AG04450 (cell line): ENCODE results near the gene SMURF2. TPM values are rescaled to one million over a fixed set of nuclear protein-coding genes. Genes with fewer than 3 reads are reported as not detected.

Source experiments
- CTCF ChIA-PET: fragments of 300-600, 350-600 bp; formaldehyde crosslinking; extraction: SDS; loops from one replicate; lab custom pipeline; 2022; ENCODE audit warnings: antibody characterized with exemption, inconsistent platforms; lab: Charles Lee
- POLR2A ChIA-PET: fragments of 350-600 bp; formaldehyde crosslinking; extraction: SDS; loops from one replicate; lab custom pipeline; 2021; ENCODE audit warnings: antibody characterized with exemption, inconsistent platforms; lab: Yijun Ruan, JAX
- DNase-seq: peaks from one replicate; pipeline ENCODE4 v3.0.0-alpha.2; 2011; ENCODE audit warnings: low read depth, low spot score
- H3K27ac ChIP-seq: one replicate; pipeline ENCODE4 v1.5.1; 2012; ENCODE audit warnings: low read depth, low read length, control low read depth
- H3K27me3 ChIP-seq: one replicate; pipeline ENCODE4 v1.6.0; 2012; ENCODE audit warnings: low read length; ENCODE audit not compliant: control insufficient read depth, insufficient read depth
- H3K4me3 ChIP-seq: 2 replicates; pipeline ENCODE4 v1.5.1; 2011; ENCODE audit warnings: mild to moderate bottlenecking, low read depth, low read length, control low read depth
- H3K9me3 ChIP-seq: 2 replicates; pipeline ENCODE4 v1.5.1; 2012; ENCODE audit warnings: low read length; ENCODE audit not compliant: control insufficient read depth, insufficient read depth
- CTCF ChIP-seq: IDR thresholded peaks from 2 replicates; pipeline ENCODE4 v1.5.1; 2011; ENCODE audit warnings: low read depth, low read length, control low read depth, inconsistent platforms
- polyA plus RNA-seq: library from polyadenylated mRNA; depleted of rRNA; stranded (reverse); fragments of >200 nt; gene quantifications from 2 replicates; pipeline ENCODE4 v1.2.3, GENCODE V29; 2011

SMURF2 gene
- polyA plus RNA-seq, 1 experiment, result 147 TPM

- Histone ChIP-seq H3K9me3 (no peaks in the 10 kb centered on the region), H3K27ac (peak overlapping the region; percentile 72), H3K4me3 (no peak overlapping the region), H3K27me3 (no peaks in the 10 kb centered on the region)
- CTCF ChIA-PET, result interaction anchor here (0.7 kb wide), 1 partner anchor 35 kb away, joined by 6 read pairs; no protein-coding TSS in a partner anchor
- no peak for TF ChIP-seq CTCF
- POLR2A ChIA-PET, result no interaction called here
- peak; percentile 60 for DNase-seq
These were observed 26.3 kb downstream of the SMURF2 start for GRCh38 chr17:64635647-64636305.

DNA sequence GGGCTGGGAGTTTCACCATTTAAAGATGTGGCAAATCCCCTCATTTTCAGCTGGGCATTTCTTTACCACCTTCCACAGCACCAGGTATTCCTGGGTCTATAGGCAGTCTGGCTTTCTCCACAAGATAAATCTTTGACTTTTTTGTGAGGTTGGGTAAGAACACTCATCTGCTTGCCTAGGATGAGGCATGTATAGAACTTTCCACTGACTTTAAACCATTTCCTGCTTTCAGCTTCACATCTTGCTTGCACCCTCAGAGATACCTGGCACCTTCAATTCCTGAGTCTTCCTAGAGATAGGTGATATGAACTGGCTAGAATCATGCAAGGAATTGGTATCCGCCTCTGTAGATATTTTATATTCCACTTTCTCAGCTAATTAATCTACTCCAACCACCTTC, 27.9 kb downstream of the SMURF2 start:
- Histone ChIP-seq H3K27ac (no peak overlapping the region), H3K27me3 (no peaks in the 10 kb centered on the region), H3K9me3 (no peaks in the 10 kb centered on the region), H3K4me3 (no peak overlapping the region)
- ChIA-PET POLR2A (no interaction called here), CTCF (no interaction called here)
- DNase-seq, result no peak
- no peak for TF ChIP-seq CTCF

DNA sequence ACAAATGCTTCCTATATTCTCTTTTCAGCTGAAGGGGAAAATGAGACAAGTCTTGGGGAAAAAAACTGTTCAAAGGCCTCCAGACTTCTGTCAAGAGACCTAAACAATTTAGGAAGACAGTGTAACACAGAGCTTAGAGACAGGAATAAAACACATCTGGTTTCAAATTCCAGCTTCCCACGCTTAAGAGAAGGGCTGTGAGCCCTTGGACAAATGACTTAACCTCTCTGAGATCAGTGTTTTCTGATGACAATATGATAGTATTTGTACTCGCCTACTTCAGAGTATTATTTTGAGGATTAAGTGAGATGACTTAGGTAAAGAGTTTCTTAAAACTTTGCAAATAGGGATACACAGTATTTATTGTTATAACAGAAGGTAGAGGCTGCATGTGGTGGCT, 29.5 kb downstream of the SMURF2 start:
- TF ChIP-seq CTCF, result no peak
- H3K27me3 ChIP-seq, result no peaks in the 10 kb centered on the region
- CTCF ChIA-PET, result interaction anchor here (0.5 to 0.6 kb wide), 2 partner anchors 12 to 145 kb away, joined by 3 to 8 read pairs; no protein-coding TSS in a partner anchor
- no peaks in the 10 kb centered on the region for H3K9me3 ChIP-seq
- POLR2A ChIA-PET, result interaction anchor here (0.8 to 1.2 kb wide), 4 partner anchors 9 to 127 kb away, joined by 3 to 5 read pairs (median 3); partner anchors contain the start of gene DDX5
- no peak overlapping the region for H3K4me3 ChIP-seq
- H3K27ac ChIP-seq, result no peak overlapping the region
- no peak for DNase-seq

- TF ChIP-seq CTCF, result no peak
- Histone ChIP-seq H3K27ac (no peak overlapping the region), H3K9me3 (no peaks in the 10 kb centered on the region), H3K4me3 (no peak overlapping the region), H3K27me3 (no peaks in the 10 kb centered on the region)
- no peak for DNase-seq
- ChIA-PET POLR2A (interaction anchor here (0.8 to 1.2 kb wide), 4 partner anchors 8 to 126 kb away, joined by 3 to 5 read pairs (median 3); partner anchors contain the start of gene DDX5), CTCF (interaction anchor here (0.5 kb wide), 1 partner anchor 12 kb away, joined by 3 read pairs; no protein-coding TSS in a partner anchor)
These were observed 29.9 kb downstream of the SMURF2 start for GRCh38 chr17:64632194-64632593.
